Measurements from ENCODE around the gene SMARCA4.
"Not testable (repeated sequence)": the region's sequence is repeated elsewhere in the genome, so short reads cannot be mapped to it uniquely, and the experiment has no call there.

Gene SMARCA4

GRCh38 chr19:10992174-10992573 is 31.3 kb downstream of the SMARCA4 start:
- H3K9me3 ChIP-seq (ENCODE audit: control extremely low read depth in 1 of 5, control insufficient read depth in 4 of 5, insufficient read depth in 2 of 5, low read depth in 1 of 5, low read length in 4 of 5); H3K4me1 ChIP-seq (ENCODE audit: control extremely low read depth in 1 of 4, control insufficient read depth in 4 of 4, insufficient read depth in 4 of 4, low read length in 3 of 4); POLR2A ChIA-PET; DNase-seq; CTCF ChIA-PET; H3K4me3 ChIP-seq (ENCODE audit: control insufficient read depth in 1 of 7, extremely low read depth in 1 of 7, insufficient read depth in 4 of 7, low read depth in 2 of 7, low read length in 6 of 7); H3K27ac ChIP-seq (ENCODE audit: insufficient read depth in 1 of 2, low read depth in 1 of 2, low read length in 2 of 2, poor library complexity in 1 of 2, severe bottlenecking in 2 of 2); H3K27me3 ChIP-seq (replicated peaks in 2 of 5; ENCODE audit: control insufficient read depth in 4 of 5, insufficient read depth in 5 of 5, low read length in 4 of 5): not testable (repeated sequence)
- H3K36me3 ChIP-seq (ENCODE audit: control insufficient read depth in 4 of 4, insufficient read depth in 4 of 4, low read length in 3 of 4): peaks cover 31 to 79% (median 63%) of the 10 kb centered on the region in 4 experiments
- WGBS (ENCODE audit: insufficient coverage): 100% methylated on average over 1 of the region's 6 CpGs

GRCh38 chr19:10995926-10996600 is 35.2 kb downstream of the SMARCA4 start:
- no peak for DNase-seq
- WGBS (ENCODE audit: insufficient coverage): 95% methylated on average over 24 of the region's 29 CpGs
- Histone ChIP-seq H3K27ac (ENCODE audit: insufficient read depth in 1 of 2, low read depth in 1 of 2, low read length in 2 of 2, poor library complexity in 1 of 2, severe bottlenecking in 2 of 2) (no peak overlapping the region), H3K4me3 (ENCODE audit: control insufficient read depth in 1 of 7, extremely low read depth in 1 of 7, insufficient read depth in 4 of 7, low read depth in 2 of 7, low read length in 6 of 7) (no peak overlapping the region), H3K27me3 (replicated peaks in 2 of 5; ENCODE audit: control insufficient read depth in 4 of 5, insufficient read depth in 5 of 5, low read length in 4 of 5) (no peaks in the 10 kb centered on the region), H3K36me3 (ENCODE audit: control insufficient read depth in 4 of 4, insufficient read depth in 4 of 4, low read length in 3 of 4) (peaks cover 26 to 78% (median 61%) of the 10 kb centered on the region in 4 experiments), H3K4me1 (ENCODE audit: control extremely low read depth in 1 of 4, control insufficient read depth in 4 of 4, insufficient read depth in 4 of 4, low read length in 3 of 4) (no peaks in the 10 kb centered on the region), H3K9me3 (ENCODE audit: control extremely low read depth in 1 of 5, control insufficient read depth in 4 of 5, insufficient read depth in 2 of 5, low read depth in 1 of 5, low read length in 4 of 5) (no peaks in the 10 kb centered on the region)
- CTCF ChIA-PET: no interaction called here
- POLR2A ChIA-PET: no interaction called here

GRCh38 chr19:10998045-10998533 is 37.3 kb downstream of the SMARCA4 start:
- DNase-seq: no peak
- 100% methylated on average over 1 of the region's 6 CpGs for WGBS (ENCODE audit: insufficient coverage)
- Histone ChIP-seq H3K27me3 (replicated peaks in 2 of 5; ENCODE audit: control insufficient read depth in 4 of 5, insufficient read depth in 5 of 5, low read length in 4 of 5) (no peaks in the 10 kb centered on the region), H3K9me3 (ENCODE audit: control extremely low read depth in 1 of 5, control insufficient read depth in 4 of 5, insufficient read depth in 2 of 5, low read depth in 1 of 5, low read length in 4 of 5) (no peaks in the 10 kb centered on the region), H3K36me3 (ENCODE audit: control insufficient read depth in 4 of 4, insufficient read depth in 4 of 4, low read length in 3 of 4) (peaks cover 23 to 77% (median 64%) of the 10 kb centered on the region in 4 experiments), H3K4me3 (ENCODE audit: control insufficient read depth in 1 of 7, extremely low read depth in 1 of 7, insufficient read depth in 4 of 7, low read depth in 2 of 7, low read length in 6 of 7) (no peak overlapping the region), H3K4me1 (ENCODE audit: control extremely low read depth in 1 of 4, control insufficient read depth in 4 of 4, insufficient read depth in 4 of 4, low read length in 3 of 4) (no peaks in the 10 kb centered on the region), H3K27ac (ENCODE audit: insufficient read depth in 1 of 2, low read depth in 1 of 2, low read length in 2 of 2, poor library complexity in 1 of 2, severe bottlenecking in 2 of 2) (no peak overlapping the region)
- ChIA-PET POLR2A (no interaction called here), CTCF (interaction anchor here (0.9 to 1.3 kb wide), 2 partner anchors 12 to 56 kb away, joined by 3 read pairs; no protein-coding TSS in a partner anchor)

GRCh38 chr19:10998666-10999065 is 37.8 kb downstream of the SMARCA4 start:
- Histone ChIP-seq H3K27me3 (replicated peaks in 2 of 5; ENCODE audit: control insufficient read depth in 4 of 5, insufficient read depth in 5 of 5, low read length in 4 of 5) (no peaks in the 10 kb centered on the region), H3K27ac (ENCODE audit: insufficient read depth in 1 of 2, low read depth in 1 of 2, low read length in 2 of 2, poor library complexity in 1 of 2, severe bottlenecking in 2 of 2) (no peak overlapping the region), H3K36me3 (ENCODE audit: control insufficient read depth in 4 of 4, insufficient read depth in 4 of 4, low read length in 3 of 4) (peaks cover 23 to 78% (median 63%) of the 10 kb centered on the region in 4 experiments), H3K4me3 (ENCODE audit: control insufficient read depth in 1 of 7, extremely low read depth in 1 of 7, insufficient read depth in 4 of 7, low read depth in 2 of 7, low read length in 6 of 7) (no peak overlapping the region), H3K9me3 (ENCODE audit: control extremely low read depth in 1 of 5, control insufficient read depth in 4 of 5, insufficient read depth in 2 of 5, low read depth in 1 of 5, low read length in 4 of 5) (no peaks in the 10 kb centered on the region), H3K4me1 (ENCODE audit: control extremely low read depth in 1 of 4, control insufficient read depth in 4 of 4, insufficient read depth in 4 of 4, low read length in 3 of 4) (no peaks in the 10 kb centered on the region)
- WGBS (ENCODE audit: insufficient coverage): 100% methylated on average over 4 of the region's 7 CpGs
- ChIA-PET CTCF (interaction anchor here (0.9 to 1.3 kb wide), 2 partner anchors 12 to 57 kb away, joined by 3 read pairs; no protein-coding TSS in a partner anchor), POLR2A (no interaction called here)
- DNase-seq: no peak

GRCh38 chr19:11005521-11005920 is 44.7 kb downstream of the SMARCA4 start:
- CTCF ChIA-PET: no interaction called here
- no peak overlapping the region for H3K27ac ChIP-seq (ENCODE audit: insufficient read depth in 1 of 2, low read depth in 1 of 2, low read length in 2 of 2, poor library complexity in 1 of 2, severe bottlenecking in 2 of 2)
- H3K4me1 ChIP-seq (ENCODE audit: control extremely low read depth in 1 of 4, control insufficient read depth in 4 of 4, insufficient read depth in 4 of 4, low read length in 3 of 4): no peaks in the 10 kb centered on the region
- WGBS (ENCODE audit: insufficient coverage): 76% methylated on average over 4 of the region's 5 CpGs
- peaks cover 6 to 64% (median 52%) of the 10 kb centered on the region in 4 experiments for H3K36me3 ChIP-seq (ENCODE audit: control insufficient read depth in 4 of 4, insufficient read depth in 4 of 4, low read length in 3 of 4)
- no peak for DNase-seq
- no peak overlapping the region for H3K4me3 ChIP-seq (ENCODE audit: control insufficient read depth in 1 of 7, extremely low read depth in 1 of 7, insufficient read depth in 4 of 7, low read depth in 2 of 7, low read length in 6 of 7)
- no peaks in the 10 kb centered on the region for H3K27me3 ChIP-seq (replicated peaks in 2 of 5; ENCODE audit: control insufficient read depth in 4 of 5, insufficient read depth in 5 of 5, low read length in 4 of 5)
- POLR2A ChIA-PET: no interaction called here
- no peaks in the 10 kb centered on the region for H3K9me3 ChIP-seq (ENCODE audit: control extremely low read depth in 1 of 5, control insufficient read depth in 4 of 5, insufficient read depth in 2 of 5, low read depth in 1 of 5, low read length in 4 of 5)

- Histone ChIP-seq H3K36me3 (ENCODE audit: control insufficient read depth in 4 of 4, insufficient read depth in 4 of 4, low read length in 3 of 4) (peaks cover 11 to 69% (median 52%) of the 10 kb centered on the region in 4 experiments), H3K27ac (ENCODE audit: insufficient read depth in 1 of 2, low read depth in 1 of 2, low read length in 2 of 2, poor library complexity in 1 of 2, severe bottlenecking in 2 of 2) (no peak overlapping the region), H3K4me1 (ENCODE audit: control extremely low read depth in 1 of 4, control insufficient read depth in 4 of 4, insufficient read depth in 4 of 4, low read length in 3 of 4) (no peaks in the 10 kb centered on the region), H3K9me3 (ENCODE audit: control extremely low read depth in 1 of 5, control insufficient read depth in 4 of 5, insufficient read depth in 2 of 5, low read depth in 1 of 5, low read length in 4 of 5) (no peaks in the 10 kb centered on the region), H3K4me3 (ENCODE audit: control insufficient read depth in 1 of 7, extremely low read depth in 1 of 7, insufficient read depth in 4 of 7, low read depth in 2 of 7, low read length in 6 of 7) (no peak overlapping the region), H3K27me3 (replicated peaks in 2 of 5; ENCODE audit: control insufficient read depth in 4 of 5, insufficient read depth in 5 of 5, low read length in 4 of 5) (no peaks in the 10 kb centered on the region)
- WGBS (ENCODE audit: insufficient coverage): 100% methylated on average over 3 of the region's 5 CpGs
- ChIA-PET POLR2A (no interaction called here), CTCF (interaction anchor here (1.0 to 1.5 kb wide), 2 partner anchors 62 to 66 kb away, joined by 4 to 5 read pairs; no protein-coding TSS in a partner anchor)
- no peak for DNase-seq
Observed at GRCh38 chr19:11007385-11007784, 46.6 kb downstream of the SMARCA4 start.

- Histone ChIP-seq H3K9me3 (ENCODE audit: control extremely low read depth in 1 of 5, control insufficient read depth in 4 of 5, insufficient read depth in 2 of 5, low read depth in 1 of 5, low read length in 4 of 5) (no peaks in the 10 kb centered on the region), H3K4me1 (ENCODE audit: control extremely low read depth in 1 of 4, control insufficient read depth in 4 of 4, insufficient read depth in 4 of 4, low read length in 3 of 4) (no peaks in the 10 kb centered on the region), H3K27ac (ENCODE audit: insufficient read depth in 1 of 2, low read depth in 1 of 2, low read length in 2 of 2, poor library complexity in 1 of 2, severe bottlenecking in 2 of 2) (no peak overlapping the region), H3K36me3 (ENCODE audit: control insufficient read depth in 4 of 4, insufficient read depth in 4 of 4, low read length in 3 of 4) (peaks cover 15 to 69% (median 54%) of the 10 kb centered on the region in 4 experiments), H3K27me3 (replicated peaks in 2 of 5; ENCODE audit: control insufficient read depth in 4 of 5, insufficient read depth in 5 of 5, low read length in 4 of 5) (no peaks in the 10 kb centered on the region), H3K4me3 (ENCODE audit: control insufficient read depth in 1 of 7, extremely low read depth in 1 of 7, insufficient read depth in 4 of 7, low read depth in 2 of 7, low read length in 6 of 7) (no peak overlapping the region)
- WGBS (ENCODE audit: insufficient coverage): 97% methylated on average over 9 of the region's 14 CpGs
- no peak for DNase-seq
- ChIA-PET POLR2A (no interaction called here), CTCF (interaction anchor here (1.0 to 1.5 kb wide), 2 partner anchors 63 to 66 kb away, joined by 4 to 5 read pairs; no protein-coding TSS in a partner anchor)
Observed at GRCh38 chr19:11007962-11008532, 47.2 kb downstream of the SMARCA4 start.
